ENCODE measurements around the gene ST3GAL3.

- TF ChIP-seq CTCF (IDR thresholded peaks at IDR 0.05) (no peak), POLR2A (IDR thresholded peaks at IDR 0.05) (no peak)
Observed at GRCh38 chr1:43753422-43753821, 46.1 kb downstream of the ST3GAL3 start.

Measured in uterus (tissue), 2 donors.